ENCODE measurements around the gene IFT43. TPM values are rescaled to one million over a fixed set of nuclear protein-coding genes. Genes with fewer than 3 reads are reported as not detected.

Gene IFT43
- total RNA-seq, 1 donor from 2014 or later: 21.6 TPM

DNA sequence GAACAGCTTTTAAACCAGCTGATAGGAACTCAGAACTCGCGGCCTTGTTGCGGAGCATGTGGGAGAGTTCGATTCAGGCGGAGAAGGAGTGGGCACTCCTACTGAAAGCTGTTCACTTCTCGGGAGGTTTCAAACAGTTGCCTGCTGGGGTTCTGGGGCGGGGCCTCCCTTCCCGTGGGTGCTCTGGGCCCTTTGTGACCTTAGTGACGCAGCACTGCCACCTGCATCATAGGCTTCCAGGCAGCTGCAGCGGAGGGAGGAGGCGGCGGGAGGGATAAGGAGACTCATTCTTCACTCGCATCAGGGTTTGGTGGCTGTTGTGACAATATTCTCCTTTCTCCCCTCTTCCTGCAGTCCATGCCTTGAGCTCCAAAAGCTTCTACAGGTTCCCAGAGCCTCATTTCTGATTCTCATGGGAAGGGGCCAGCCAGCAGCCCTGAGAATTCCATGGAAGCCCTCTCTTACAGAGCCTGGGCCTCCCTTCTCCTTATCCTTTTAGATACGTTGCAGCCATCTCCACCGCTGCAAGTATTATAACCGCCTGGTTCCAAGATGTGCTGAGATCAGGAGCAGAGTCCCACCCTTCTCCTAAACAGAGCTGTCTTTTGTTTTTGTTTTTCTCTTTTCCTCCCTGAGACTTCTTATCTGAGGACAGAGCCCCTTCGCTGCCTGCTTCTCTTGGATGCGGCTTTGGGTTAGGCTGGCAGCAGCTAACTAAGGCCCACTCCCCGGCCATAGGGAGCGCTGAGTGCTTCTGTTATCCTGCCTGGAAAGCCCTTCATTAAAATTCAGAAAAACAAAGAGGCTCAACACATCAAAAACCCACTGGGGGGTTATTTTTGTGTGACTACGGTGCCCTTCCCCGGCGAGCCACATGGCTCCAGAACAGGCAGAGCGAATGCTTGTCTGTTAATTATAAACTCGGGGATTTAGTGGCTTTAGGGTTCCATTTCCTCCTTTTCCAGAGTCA is 98.5 kb downstream of the IFT43 start:
- ATAC-seq: no peak

DNA sequence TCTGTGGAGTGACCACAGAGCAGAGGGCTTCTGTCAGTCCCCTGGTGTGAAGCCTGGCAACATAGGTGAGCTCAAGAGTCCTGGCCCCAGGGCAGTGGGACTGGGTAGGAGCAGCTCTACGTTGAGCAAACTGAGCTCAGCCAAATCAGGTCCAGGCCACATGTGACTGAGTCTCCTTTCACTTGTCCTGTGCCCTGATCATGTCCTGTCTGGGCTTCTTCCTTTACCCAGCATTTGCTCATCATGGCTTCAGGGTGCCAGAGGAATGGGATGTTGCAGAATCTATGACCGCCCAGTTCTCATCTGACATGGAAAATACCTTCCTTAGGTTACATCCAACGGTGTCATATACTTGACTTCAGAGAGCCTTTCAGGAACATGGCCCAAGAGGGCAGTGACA is 99.8 kb downstream of the IFT43 start:
- no peak for ATAC-seq

DNA sequence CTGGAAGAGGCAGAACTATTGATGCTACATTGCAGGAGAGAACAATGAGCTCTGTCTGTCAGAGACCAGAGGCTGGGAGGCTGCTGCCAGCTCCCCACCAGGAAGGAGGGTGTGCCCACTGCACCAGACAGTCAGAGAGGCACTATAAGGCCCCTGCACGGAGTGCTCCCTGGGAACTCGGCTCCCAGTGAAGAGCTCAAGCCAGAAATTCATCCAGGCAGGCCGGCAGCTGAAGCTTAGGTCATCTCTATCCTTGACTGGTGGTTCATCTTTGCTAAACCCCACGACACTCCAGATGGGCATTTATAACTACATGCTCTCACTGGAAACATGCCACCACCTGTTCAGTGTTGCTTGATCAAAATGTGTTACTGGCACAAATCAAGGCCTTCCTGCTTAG is 101.1 kb downstream of the IFT43 start:
- ATAC-seq: no peak

DNA sequence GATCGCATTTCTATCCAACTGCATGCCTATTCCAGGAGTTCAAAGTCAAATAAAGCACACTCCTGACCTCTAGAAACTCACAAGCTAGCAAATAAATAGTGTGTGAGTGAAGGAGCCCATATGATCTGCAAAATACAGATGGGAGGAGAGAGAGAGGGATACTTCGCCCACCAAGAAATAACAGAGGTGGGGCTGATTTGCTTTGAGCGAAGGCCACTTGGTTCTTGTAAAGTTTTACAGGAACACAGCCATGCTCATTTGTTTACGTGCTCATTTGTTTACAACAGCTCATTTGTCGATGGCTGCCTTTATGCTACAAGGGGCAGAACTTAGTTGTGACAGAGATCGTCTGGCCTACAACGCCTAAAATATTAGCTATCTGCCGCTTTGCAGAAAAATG is 102.8 kb downstream of the IFT43 start:
- no peak for ATAC-seq

DNA sequence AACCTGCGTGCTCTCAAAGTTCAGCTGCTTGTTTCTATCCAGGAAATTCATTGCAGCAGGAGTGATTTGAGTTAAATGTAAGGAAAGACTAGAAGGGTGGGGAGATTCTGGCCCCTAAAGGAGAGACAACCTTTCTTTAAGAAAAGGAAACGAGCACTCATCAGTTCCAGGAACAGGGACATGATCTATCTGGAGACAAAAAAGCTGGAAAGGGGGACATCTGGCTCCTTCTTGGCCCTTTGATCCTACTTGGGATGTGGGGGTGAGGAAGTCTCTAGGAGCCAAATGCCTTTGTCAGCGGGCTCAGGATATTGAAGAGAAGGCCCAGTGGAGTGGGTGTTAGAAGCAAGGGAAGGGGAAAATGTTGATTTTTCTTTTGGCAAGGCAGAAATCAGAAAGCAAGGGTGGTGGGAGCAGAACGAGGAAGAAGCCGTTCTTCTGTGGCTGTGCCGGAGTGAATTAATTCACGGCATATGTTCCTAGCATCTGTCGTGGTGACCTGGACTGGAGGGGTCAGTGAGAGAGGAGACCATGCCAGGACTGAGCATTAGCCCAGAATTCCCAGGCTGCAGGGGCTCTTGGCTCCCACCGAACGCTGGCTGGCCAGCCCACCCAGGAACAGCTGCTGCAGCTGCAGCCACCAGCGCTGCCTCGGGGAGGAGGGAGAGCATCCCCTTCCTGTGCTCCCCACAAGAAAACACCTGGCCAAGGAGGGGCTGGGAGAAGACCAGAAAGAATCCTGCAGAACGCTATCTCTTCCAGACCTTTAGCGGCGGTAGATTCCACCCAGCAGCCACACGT is 103.4 kb downstream of the IFT43 start:
- no peak for ATAC-seq

DNA sequence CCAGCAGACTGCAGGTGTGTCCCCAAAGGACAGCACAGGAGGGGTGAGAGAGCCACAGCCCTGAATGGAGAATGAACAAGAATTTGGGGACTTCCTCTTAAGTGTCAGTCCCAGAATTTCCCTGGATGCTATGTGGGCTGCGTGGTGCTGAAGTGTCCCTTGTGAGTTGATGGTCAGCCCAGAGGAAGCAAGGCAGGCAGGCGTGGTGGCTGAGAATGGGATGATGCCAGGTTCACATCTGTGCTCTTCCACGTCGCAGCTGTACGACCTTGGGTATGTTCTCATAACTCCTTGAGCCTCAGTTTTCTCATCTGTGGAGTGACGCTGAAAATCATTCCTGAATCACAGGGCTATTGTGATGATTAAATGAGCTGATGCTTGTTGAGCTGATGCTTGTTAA is 104.0 kb downstream of the IFT43 start:
- ATAC-seq: no peak

DNA sequence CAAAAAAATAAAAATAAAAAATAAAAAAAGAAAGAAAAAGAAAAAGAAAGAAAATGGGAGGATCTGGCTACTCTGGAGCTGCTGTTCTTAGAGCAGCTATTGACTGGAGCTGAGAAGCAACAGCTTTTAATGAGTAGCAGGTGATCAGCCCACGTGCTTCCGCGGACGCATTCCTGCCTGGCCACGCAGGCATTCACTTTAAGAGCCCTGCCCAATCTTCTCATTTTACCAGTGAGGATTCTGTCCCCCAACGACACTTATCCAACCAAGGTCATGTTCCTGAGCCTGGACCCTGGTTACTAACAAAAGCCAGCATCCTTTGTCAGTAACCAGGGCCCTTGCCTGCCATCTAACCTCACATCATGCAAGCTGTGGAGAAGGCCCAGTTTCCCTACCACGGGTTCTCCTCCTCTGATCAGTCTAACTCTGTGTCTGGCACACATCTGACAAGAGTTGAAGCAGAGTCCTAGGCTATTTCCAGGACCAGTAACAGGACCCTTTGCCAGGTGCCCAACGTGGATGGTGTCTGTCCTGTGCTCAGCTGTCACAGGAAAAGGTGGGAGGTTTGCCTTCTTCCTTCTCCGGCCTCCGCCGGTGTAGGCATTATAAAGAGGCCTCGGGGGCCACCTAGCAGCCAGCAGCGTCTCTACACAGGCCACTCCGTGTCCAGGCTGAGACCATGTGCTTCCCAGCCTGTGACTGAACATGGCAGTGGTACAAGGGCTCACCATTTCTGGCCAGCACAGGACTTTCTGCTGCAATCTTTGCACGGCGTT is 105.2 kb downstream of the IFT43 start:
- peak; percentile 15 for ATAC-seq

DNA sequence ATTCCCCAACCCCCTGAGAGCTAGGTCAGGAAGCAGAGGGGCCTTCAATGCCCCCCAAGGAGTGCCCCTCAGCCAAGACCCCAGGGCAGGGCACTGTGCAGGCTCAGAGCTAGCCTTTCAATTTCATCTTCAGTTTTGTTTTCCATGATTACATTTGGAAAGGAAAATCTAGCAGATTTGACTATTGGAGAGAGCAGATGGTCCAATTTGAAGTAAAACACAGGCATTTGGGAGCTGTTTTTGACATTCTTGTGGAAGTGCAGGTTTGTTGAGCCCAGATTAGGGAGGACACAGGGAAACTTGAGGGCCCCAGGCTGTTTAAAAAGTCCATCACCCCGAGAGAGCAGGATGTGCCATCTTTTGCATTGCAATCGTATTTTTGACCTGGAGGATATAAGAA is 107.5 kb downstream of the IFT43 start:
- ATAC-seq: no peak

DNA sequence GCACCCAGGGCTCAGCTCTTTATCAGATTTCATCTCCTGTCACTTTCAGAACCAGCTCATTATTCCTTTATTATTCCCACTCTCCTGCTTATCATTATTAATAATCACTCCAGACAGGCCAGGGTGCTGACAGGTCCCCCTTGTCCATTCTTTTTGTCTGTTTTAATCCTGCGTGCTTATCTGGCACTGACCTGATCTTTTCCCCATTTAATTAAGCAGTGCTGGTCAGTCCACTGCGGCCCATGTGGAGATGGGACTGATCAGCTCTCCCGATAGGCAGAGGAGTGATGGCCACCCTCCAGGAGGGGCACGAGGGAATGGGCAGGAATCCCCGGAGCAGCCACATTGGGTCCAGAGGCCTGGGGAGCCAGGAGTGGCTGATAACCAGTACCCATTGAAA is 110.7 kb downstream of the IFT43 start:
- no peak for ATAC-seq

DNA sequence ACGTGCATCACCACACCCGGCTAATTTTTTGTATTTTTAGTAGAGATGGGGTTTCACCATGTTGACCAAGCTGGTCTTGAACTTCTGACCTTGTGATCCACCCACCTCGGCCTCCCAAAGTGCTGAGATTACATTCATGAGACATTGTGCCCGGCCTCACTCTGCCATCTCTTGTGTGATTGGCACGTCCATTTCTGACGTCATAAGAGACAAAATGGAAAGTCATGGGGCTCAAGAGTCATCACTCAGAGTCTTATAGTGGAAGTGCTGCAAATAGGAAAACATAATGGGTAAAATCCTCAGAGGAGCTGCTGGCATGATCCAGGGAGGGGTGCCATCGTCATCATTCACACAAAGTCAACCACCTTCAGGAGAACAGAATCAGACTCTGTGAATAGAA is 112.0 kb downstream of the IFT43 start:
- no peak for ATAC-seq

DNA sequence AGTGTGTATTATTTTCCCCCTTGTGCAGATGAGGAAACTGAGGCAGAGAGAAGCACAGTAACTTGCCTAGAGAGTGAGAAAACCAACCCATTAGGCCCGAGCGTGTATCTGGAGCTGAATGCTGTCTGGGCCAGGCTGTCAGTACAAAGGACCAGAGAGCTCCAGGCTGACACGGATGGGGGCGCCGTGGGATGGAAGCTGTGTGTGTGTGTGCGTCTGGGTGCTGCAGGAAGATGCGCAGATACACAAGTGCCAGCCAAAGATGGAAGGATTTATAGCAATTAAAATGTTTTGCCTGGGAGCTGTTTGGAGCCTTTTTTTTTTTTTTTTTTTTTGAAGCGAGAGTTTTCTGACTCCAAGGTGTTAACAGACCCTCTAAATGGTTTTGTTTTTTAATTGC is 112.5 kb downstream of the IFT43 start:
- no peak for ATAC-seq

DNA sequence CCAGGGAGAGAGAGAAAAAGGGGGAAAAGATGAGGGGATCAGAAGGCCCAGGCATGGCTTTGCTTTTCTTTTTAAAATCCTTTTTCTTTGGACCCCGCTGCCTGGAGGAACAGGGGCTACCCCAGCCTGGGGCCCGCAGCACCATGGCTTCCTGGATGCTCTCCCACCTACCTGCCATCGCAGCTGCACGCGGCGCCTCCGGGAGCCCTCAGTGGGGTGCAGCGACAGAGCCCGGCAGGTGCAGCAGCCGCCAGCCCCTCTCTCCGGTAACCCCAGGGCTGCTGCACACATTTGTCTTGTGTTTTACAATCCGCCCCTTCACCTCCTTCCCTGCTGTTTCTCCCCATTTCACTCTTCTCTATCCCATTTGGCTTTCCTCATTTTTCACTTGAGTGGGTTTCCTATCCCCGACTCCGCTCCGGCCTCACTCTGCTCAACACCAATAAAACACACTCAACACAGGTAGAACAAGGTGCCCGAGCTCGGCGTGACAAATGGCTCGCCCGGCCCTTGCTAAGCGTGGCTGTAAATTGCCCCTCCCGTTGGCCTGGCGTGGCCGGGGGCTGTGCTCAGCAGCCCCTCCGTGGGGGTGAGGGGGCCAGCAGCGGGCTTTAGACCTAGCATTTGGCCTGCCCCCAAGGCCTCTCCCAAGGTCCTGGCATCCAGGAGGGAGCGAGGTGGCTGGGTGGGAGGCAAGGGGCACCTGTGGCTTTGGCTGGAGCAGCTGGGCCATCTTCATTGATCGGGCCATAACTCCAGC is 113.5 kb downstream of the IFT43 start:
- no peak for ATAC-seq

DNA sequence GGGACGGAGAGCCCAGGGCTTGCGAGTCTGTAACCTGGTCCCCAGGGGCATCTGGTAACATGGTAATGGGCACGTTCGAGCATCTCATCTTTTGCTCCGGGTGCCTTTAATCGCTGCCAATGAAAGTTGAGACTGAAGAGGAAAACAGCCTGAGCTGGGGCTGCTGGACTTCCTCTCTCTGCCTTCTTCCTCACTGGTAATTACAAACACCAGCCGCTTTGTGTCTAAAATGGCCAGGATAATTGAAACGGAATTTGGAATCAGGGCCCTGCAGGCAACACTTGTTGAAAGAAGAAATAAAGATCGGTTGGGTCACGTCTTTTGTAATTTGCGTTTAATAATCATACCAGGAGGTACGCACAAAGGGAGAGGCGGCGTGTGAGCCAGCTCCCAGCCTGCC is 114.7 kb downstream of the IFT43 start:
- no peak for ATAC-seq

DNA sequence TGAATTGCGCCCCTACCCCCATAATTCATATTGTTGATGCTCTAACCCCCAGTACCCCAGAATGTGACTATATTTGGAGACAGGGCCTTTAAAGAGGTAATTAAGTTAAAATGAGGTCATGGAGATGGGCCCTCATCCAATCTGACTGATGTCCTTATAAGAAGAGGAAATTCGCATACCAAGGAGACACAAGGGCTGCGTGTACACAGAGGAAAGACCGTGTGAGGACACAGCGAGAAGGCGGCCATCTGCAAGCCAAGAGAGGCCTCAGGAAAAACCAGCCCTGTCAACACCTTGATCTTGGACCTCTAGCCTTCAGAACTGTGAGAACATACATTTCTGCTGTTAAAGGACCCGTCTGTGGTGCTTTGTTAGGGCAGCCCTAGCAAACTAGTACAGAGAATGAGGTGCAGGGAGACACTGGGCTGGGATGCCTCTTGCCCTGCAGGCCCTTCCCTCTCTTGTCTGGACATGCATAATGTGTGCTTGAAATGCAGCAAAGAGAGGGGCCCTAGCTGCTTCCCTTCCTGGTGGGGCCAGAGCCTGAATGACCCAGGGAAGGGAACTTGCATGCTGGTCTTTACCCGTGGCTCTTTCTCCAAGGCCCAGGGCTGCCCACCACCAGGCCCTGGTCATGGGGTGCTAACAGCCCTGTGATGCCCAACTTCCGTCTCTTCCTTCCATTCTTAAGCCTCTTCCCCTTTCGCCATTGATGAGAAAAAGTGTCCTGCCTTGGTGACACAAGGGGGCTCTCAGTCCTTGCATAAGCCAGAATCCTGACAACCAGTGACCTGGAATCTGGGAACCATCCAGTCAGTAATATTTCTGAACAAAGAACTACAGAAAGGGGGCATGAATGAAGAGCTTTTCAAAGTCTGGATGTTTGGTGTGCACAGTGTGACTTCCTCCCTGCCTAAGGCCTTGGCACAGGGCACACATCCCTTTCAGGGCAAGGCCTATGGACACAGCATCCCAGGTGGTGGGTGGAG is 116.1 kb downstream of the IFT43 start:
- no peak for ATAC-seq

DNA sequence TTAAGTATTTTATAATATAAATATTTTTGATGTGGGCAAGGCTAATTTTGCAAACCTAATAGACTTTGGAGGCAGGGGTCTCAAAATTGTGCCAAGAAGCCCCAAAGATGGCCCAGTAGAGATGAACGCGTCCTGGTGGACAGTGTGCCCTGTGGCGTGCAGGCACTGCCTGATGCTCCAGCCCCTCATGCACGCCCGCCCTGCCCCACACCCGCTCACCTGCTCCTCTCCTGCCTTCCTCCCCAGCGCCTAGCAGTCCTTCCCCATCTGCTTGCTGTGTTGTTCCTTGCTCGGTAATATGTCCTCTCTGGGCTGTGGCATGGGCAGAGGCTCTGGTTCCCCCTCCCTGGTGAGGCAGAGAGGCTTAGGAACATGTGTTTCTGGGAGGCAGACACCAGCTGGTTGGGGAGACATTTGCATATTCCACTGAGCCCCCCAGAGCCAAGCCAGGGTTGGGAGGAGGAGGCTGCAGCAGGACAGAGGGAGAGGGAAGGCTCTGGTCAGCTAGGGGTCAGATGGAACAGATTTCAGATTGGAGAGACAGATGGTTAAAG is 119.3 kb downstream of the IFT43 start:
- no peak for ATAC-seq

DNA sequence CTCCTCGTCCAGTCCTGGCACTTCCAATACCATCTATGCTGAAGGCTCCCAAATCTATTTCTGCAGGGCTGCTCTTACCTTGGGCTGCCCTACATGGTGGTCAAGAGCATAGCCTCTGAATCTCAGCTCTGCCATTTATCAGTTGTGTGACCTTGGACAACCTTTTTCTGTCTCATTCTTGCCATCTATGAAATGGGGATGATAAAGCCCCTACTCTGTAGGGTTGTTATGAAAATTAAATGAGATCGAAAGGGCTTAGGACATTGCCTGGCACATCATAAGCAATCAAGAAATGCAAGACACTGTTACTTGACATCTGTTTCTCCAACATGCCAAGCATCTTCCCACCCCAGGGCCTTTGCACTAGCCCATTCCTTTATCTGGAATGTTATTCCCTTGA is 120.6 kb downstream of the IFT43 start:
- no peak for ATAC-seq

DNA sequence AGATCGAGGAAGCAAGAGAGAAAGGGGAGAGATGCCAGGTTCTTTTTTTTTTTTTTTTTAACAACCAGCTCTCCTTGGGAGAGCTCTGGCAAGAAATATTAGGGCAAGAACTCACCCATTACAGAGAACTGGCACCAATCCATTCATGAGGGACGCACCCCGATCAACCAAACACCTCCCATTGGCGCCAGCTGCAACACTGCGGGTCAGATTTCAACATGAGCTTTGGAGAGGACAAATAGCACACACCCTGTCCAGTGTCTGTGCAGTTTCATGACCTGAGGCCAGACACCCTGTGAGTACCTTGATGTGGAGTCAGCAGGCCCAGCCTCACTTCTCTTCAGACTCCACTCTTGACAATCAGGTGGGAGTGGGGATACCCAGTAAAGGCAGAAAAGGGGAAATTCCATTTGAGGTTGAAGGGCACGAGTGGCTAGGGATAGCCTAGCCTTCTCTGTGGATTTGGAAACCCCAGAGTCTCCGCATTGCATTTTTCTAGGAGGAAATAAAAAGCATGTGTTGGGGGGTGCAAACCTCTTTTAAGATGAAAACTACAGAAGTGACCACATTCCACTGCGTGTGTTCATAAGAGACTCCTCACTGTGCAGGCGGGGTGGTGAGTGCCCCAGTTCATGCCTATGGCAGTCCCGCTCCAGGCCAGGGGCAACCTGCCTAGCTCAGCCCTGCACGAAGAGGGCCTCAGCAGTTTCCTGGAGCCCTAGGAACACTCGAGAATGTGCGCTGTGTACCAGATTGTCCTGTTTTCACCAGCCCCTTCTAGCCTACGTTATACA is 123.7 kb downstream of the IFT43 start:
- ATAC-seq: peak; percentile 79

DNA sequence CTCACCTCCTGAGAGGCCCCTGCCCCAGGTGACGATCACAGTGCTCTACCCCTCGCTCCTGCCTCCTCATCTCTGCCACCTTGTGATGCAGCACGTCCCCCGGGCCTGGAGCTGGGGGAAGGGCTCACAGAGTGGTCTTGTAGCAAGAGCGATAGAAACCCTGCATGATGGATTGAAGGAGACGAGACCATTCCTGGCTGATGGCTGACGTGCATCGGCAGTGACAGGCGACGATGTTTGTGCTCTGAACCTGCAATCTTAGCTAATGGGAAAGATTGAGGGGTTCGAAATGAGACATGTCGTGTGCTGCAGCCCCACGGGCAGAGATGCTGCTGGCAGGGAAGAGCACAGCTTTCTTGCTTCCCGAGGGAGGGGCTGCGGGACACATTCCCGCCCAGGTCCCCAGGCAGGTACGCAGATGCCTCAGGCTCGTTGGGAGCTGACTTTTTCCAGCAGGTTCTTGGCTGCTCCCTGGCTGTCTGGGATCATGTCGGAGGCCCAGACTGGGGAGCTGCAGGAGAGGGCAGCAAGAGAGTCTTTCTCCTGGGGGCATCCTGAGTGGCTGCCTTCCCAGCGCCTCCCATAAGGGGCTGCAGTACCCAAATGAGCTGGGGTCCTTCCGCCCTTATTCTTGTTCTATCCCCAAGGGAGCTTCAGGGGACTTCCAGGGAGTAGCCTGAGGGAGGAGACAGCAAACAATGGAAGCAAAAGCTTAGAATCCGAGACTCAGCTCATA is 127.5 kb downstream of the IFT43 start:
- no peak for ATAC-seq

DNA sequence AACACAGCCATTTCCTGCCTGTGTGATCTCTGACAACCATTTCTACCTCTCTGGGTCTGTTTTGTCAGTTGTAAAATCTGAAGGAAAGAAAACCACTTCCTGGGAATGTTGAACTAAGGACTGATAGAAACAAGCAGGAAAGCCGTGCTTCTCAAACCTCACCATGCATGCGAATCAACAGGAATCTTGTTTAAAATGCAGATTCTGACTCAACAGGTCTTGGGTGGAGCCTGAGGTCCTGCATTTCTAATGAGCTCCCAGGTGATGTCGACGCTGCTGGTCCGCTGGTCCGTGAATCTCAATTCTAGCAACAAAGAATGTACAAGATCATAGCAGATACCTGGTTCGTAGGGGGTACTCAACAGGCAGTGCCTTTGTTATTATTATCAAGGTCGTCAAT is 128.1 kb downstream of the IFT43 start:
- no peak for ATAC-seq

Data from esophagus mucosa (tissue), 1 donor.